H1 (cell line): Measurements from ENCODE around the gene S100A14. TPM values are rescaled to one million over a fixed set of nuclear protein-coding genes. Genes with fewer than 3 reads are reported as not detected.
"Not testable (repeated sequence)": the region's sequence is repeated elsewhere in the genome, so short reads cannot be mapped to it uniquely, and the experiment has no call there.

Experiments
- CTCF ChIA-PET: fragments of 300-600 bp; sonication (Branson Sonifier 250); formaldehyde crosslinking; loops from one replicate; lab custom pipeline; 2021; ENCODE audit not compliant: partially characterized antibody; lab: Charles Lee
- POLR2A ChIA-PET: fragments of 300-600 bp; sonication (Branson Sonifier 250); formaldehyde crosslinking; loops from one replicate; lab custom pipeline; 2021; ENCODE audit warnings: inconsistent platforms; ENCODE audit not compliant: partially characterized antibody; lab: Charles Lee
- DNase-seq, 2 experiments: peaks; one replicate each; pipeline versions ENCODE4 v3.0.0 to v3.0.0-alpha.2; 2010 to 2022; ENCODE audit warnings: low spot score in 2 of 2, low read depth in 1 of 2, mixed read lengths in 1 of 2
- FAIRE-seq: peaks from 2 replicates; lab custom pipeline; 2011; peaks lifted over from hg19 to GRCh38; lab: Jason Lieb, UNC
- H2AFZ ChIP-seq: 2 replicates; pipeline ENCODE4 v1.8.1; 2012; ENCODE audit warnings: low read length, inconsistent platforms
- H2AK5ac ChIP-seq: 2 replicates; pipeline ENCODE4 v1.6.1; 2013; ENCODE audit warnings: low read depth, low read length
- H2BK120ac ChIP-seq: replicated peaks from 2 replicates; pipeline ENCODE3; 2013; ENCODE audit warnings: low read depth, low read length, inconsistent platforms
- H2BK12ac ChIP-seq: 2 replicates; pipeline ENCODE4 v1.6.1; 2013; ENCODE audit warnings: low read depth, low read length
- H2BK15ac ChIP-seq: 2 replicates; pipeline ENCODE4 v1.6.1; 2013; ENCODE audit warnings: low read length
- H2BK20ac ChIP-seq: 2 replicates; pipeline ENCODE4 v1.6.1; 2013; ENCODE audit warnings: low read length
- H2BK5ac ChIP-seq: 2 replicates; pipeline ENCODE4 v1.6.1; 2013; ENCODE audit warnings: low read depth, low read length
- H3K14ac ChIP-seq: 2 replicates; pipeline ENCODE4 v1.6.1; 2013; ENCODE audit warnings: inconsistent platforms; ENCODE audit not compliant: insufficient read length
- H3K18ac ChIP-seq: 2 replicates; pipeline ENCODE4 v1.6.1; 2013; ENCODE audit warnings: low read length; ENCODE audit errors: extremely low read depth
- H3K23ac ChIP-seq: 2 replicates; pipeline ENCODE4 v1.6.1; 2013; ENCODE audit warnings: inconsistent platforms; ENCODE audit not compliant: insufficient read length
- H3K23me2 ChIP-seq: 2 replicates; pipeline ENCODE4 v1.6.1; 2013; ENCODE audit warnings: low read depth, low read length
- H3K27ac ChIP-seq: 2 replicates; pipeline ENCODE4 v1.6.1; 2011; ENCODE audit warnings: low read depth, low read length, inconsistent platforms
- H3K27me3 ChIP-seq, 4 experiments: replicated peaks in 1 of 4; 1 replicate in 1 of 4; 2 replicates in 3 of 4; pipeline versions ENCODE4 v1.6.1 to v1.8.1; 2011 to 2013; ENCODE audit warnings: low read length in 3 of 4, mild to moderate bottlenecking in 3 of 4, inconsistent platforms in 2 of 4, mixed read lengths in 2 of 4, moderate library complexity in 1 of 4; ENCODE audit not compliant: control insufficient read depth in 3 of 4, insufficient read depth in 3 of 4; ENCODE audit errors: extremely low read depth in 1 of 4
- H3K36me3 ChIP-seq, 4 experiments: 2 replicates each; pipeline versions ENCODE4 v1.6.1 to v1.8.1; 2011 to 2013; ENCODE audit warnings: mild to moderate bottlenecking in 4 of 4, low read length in 3 of 4, moderate library complexity in 2 of 4, control low read depth in 1 of 4, inconsistent platforms in 1 of 4; ENCODE audit not compliant: insufficient read depth in 4 of 4, control insufficient read depth in 2 of 4
- H3K4ac ChIP-seq: replicated peaks from 2 replicates; pipeline ENCODE3; 2013; ENCODE audit warnings: low read length, low read depth, mixed read lengths, inconsistent platforms; ENCODE audit not compliant: insufficient read length
- H3K4me1 ChIP-seq, 4 experiments: replicated peaks in 1 of 4; 1 replicate in 1 of 4; 2 replicates in 3 of 4; pipeline versions ENCODE4 v1.6.1 to v1.8.1; 2011 to 2013; ENCODE audit warnings: low read length in 3 of 4, inconsistent platforms in 2 of 4, mixed read lengths in 1 of 4; ENCODE audit not compliant: insufficient read depth in 4 of 4, control insufficient read depth in 3 of 4
- H3K4me2 ChIP-seq, 2 experiments: 2 replicates each; pipeline versions ENCODE4 v1.6.1 to v1.8.1; 2011 to 2013; ENCODE audit warnings: low read depth in 2 of 2, low read length in 2 of 2, control low read depth in 1 of 2, inconsistent platforms in 1 of 2, mild to moderate bottlenecking in 1 of 2; ENCODE audit not compliant: insufficient read depth in 1 of 2
- H3K4me3 ChIP-seq, 4 experiments: fragments of 200-600, 300-600 bp in 1 of 4; sonication (generic), shearing (Covaris generic), sonication (Bioruptor Twin) in 1 of 4; 2 replicates each; pipeline versions ENCODE4 v1.5.1 to v1.8.1; 2011 to 2016; ENCODE audit warnings: low read length in 4 of 4, low read depth in 3 of 4, control low read depth in 2 of 4, inconsistent platforms in 2 of 4, mild to moderate bottlenecking in 2 of 4, mixed read lengths in 1 of 4, moderate library complexity in 1 of 4; ENCODE audit not compliant: insufficient read depth in 2 of 4; ENCODE audit errors: extremely low read depth in 1 of 4
- H3K56ac ChIP-seq: replicated peaks from 2 replicates; pipeline ENCODE3; 2013; ENCODE audit warnings: low read depth, mild to moderate bottlenecking, mixed read lengths, low read length, inconsistent platforms; ENCODE audit not compliant: insufficient read length
- H3K79me1 ChIP-seq: 2 replicates; pipeline ENCODE4 v1.6.1; 2013; ENCODE audit warnings: low read depth, low read length, control low read depth
- H3K79me2 ChIP-seq, 2 experiments: 2 replicates each; pipeline versions ENCODE4 v1.6.1 to v1.8.1; 2012 to 2013; ENCODE audit warnings: low read length in 2 of 2, mild to moderate bottlenecking in 2 of 2, inconsistent platforms in 1 of 2; ENCODE audit not compliant: insufficient read depth in 2 of 2, control insufficient read depth in 1 of 2
- H3K9ac ChIP-seq, 4 experiments: replicated peaks in 1 of 4; 1 replicate in 1 of 4; 2 replicates in 3 of 4; pipeline versions ENCODE4 v1.6.1 to v1.8.1; 2011 to 2013; ENCODE audit warnings: low read depth in 3 of 4, low read length in 3 of 4, control low read depth in 2 of 4, mild to moderate bottlenecking in 2 of 4, moderate library complexity in 2 of 4, inconsistent platforms in 1 of 4; ENCODE audit errors: extremely low read depth in 1 of 4
- H3K9me3 ChIP-seq, 2 experiments: 2 replicates each; pipeline versions ENCODE4 v1.6.1 to v1.8.1; 2012 to 2013; ENCODE audit warnings: mild to moderate bottlenecking in 2 of 2, moderate library complexity in 2 of 2, control low read depth in 1 of 2, inconsistent platforms in 1 of 2, low read depth in 1 of 2, low read length in 1 of 2, mixed read lengths in 1 of 2; ENCODE audit not compliant: insufficient read depth in 2 of 2
- H4K20me1 ChIP-seq, 2 experiments: replicated peaks in 1 of 2; 2 replicates each; pipeline versions ENCODE3 to v1.8.1; 2011 to 2013; ENCODE audit warnings: inconsistent platforms in 2 of 2, low read length in 2 of 2, mild to moderate bottlenecking in 1 of 2; ENCODE audit not compliant: insufficient read depth in 2 of 2, control insufficient read depth in 1 of 2
- H4K5ac ChIP-seq: 2 replicates; pipeline ENCODE4 v1.6.1; 2013; ENCODE audit warnings: low read length, low read depth, mixed read lengths, inconsistent platforms; ENCODE audit not compliant: insufficient read length
- H4K8ac ChIP-seq: 2 replicates; pipeline ENCODE4 v1.8.0; 2013; ENCODE audit warnings: mild to moderate bottlenecking, moderate library complexity, low read length, inconsistent platforms; ENCODE audit not compliant: insufficient read depth; ENCODE audit errors: extremely low read depth
- H4K91ac ChIP-seq: replicated peaks from 2 replicates; pipeline ENCODE3; 2013; ENCODE audit warnings: low read length, mixed read lengths, inconsistent platforms; ENCODE audit not compliant: insufficient read length
- WGBS, 2 experiments: shearing (Covaris generic) in 1 of 2; methylation state at CpG; one replicate each; pipeline versions ENCODE4 v1.1.6 to v1.1.7; 2013 to 2015; ENCODE audit warnings: low lambda C conversion rate in 2 of 2, mixed read lengths in 2 of 2, inconsistent platforms in 1 of 2, low coverage in 1 of 2, missing lambda C conversion rate in 1 of 2; ENCODE audit not compliant: insufficient replicate concordance in 2 of 2, insufficient coverage in 1 of 2, insufficient read length in 1 of 2; ENCODE audit errors: extremely low coverage in 1 of 2, missing lambda C conversion rate in 1 of 2; 5-methylcytosine and 5-hydroxymethylcytosine counted together
- polyA plus RNA-seq, 7 experiments: library from polyadenylated mRNA; depleted of rRNA in 3 of 7; stranded (reverse) in 5 of 7; unstranded in 2 of 7; fragments of >200 nt in 5 of 7; fragments of 200-250 nt in 2 of 7; gene quantifications; 1 replicate in 5 of 7; 2 replicates in 1 of 7; 4 replicates in 1 of 7; pipeline versions ENCODE4 v1.2.1 to v1.2.3, GENCODE V29; 2011 to 2013; ENCODE audit warnings: missing spikeins in 2 of 7, mixed read lengths in 2 of 7
- total RNA-seq: library from RNA; stranded (reverse); fragmentation: NEBNext Ultra II Directional; extraction: Animal tissue kit (Norgen Biotek cat#: 25700); gene quantifications from 2 replicates; pipeline ENCODE4 v1.2.1, GENCODE V29; 2021

The S100A14 gene
- total and polyA plus RNA-seq, 2 of the 8 experiments (the other 6 are each of a cell fraction or from before 2014, with no cell fraction given) = 1.4 to 5.3 TPM

DNA sequence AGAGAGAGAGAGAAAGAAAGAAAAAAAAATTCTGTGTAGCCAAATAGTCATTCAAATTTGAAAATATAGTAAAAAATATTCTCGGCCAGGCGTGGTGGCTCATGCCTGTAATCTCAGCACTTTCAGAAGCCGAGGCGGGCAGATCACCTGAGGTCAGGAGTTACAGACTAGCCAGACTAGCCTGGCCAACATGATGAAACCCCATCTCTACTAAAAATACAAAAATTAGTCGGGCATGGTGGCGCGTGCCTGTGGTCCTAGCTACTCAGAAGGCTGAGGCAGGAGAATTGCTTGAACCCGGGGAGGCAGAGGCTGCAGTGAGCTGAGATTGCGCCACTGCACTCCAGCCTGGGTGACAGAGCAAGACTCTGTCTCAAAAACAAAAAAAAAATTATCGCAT is 28.1 kb downstream of the S100A14 start:
- DNase-seq, H4K91ac ChIP-seq, H3K56ac ChIP-seq, H3K23me2 ChIP-seq, H2BK5ac ChIP-seq, H4K20me1 ChIP-seq, CTCF ChIA-PET, H2BK120ac ChIP-seq, H3K4me2 ChIP-seq, H3K18ac ChIP-seq, H3K23ac ChIP-seq, H3K79me1 ChIP-seq, H3K79me2 ChIP-seq, H4K8ac ChIP-seq, H3K9ac ChIP-seq, H3K14ac ChIP-seq, H4K5ac ChIP-seq, H3K36me3 ChIP-seq, H3K4ac ChIP-seq, H3K27me3 ChIP-seq, H2AFZ ChIP-seq, H2AK5ac ChIP-seq, H2BK12ac ChIP-seq, H3K4me1 ChIP-seq, H3K9me3 ChIP-seq, FAIRE-seq, H3K4me3 ChIP-seq, H3K27ac ChIP-seq, H2BK15ac ChIP-seq, H2BK20ac ChIP-seq: not testable (repeated sequence)
- POLR2A ChIA-PET = interaction anchor here (0.6 to 1.3 kb wide), 4 partner anchors 9 to 1382 kb away, joined by 3 to 4 read pairs (median 3); no protein-coding TSS in a partner anchor
- WGBS, 2 experiments = 96% methylated on average over 10 of the region's 10 CpGs; no CpG with 5 or more reads in 1 of the 2 experiments
